Fibroblast of mammary gland (primary cell): ENCODE results near the gene CACNA1E.

ENCODE experiments used
- DNase-seq: peaks from one replicate; pipeline ENCODE4 v3.0.0-alpha.2; 2010; ENCODE audit warnings: low read depth
- H3K4me3 ChIP-seq: 2 replicates; pipeline ENCODE4 v1.5.1; 2011; ENCODE audit warnings: low read depth, mild to moderate bottlenecking, low read length, moderate library complexity; ENCODE audit not compliant: control insufficient read depth
- TF ChIP-seq, protein P1 (sequence below): conservative IDR thresholded peaks from 2 replicates; pipeline ENCODE4 v1.5.1; 2011; ENCODE audit warnings: low read depth, low read length, inconsistent platforms; ENCODE audit not compliant: control insufficient read depth, insufficient read depth

Gene CACNA1E

DNA sequence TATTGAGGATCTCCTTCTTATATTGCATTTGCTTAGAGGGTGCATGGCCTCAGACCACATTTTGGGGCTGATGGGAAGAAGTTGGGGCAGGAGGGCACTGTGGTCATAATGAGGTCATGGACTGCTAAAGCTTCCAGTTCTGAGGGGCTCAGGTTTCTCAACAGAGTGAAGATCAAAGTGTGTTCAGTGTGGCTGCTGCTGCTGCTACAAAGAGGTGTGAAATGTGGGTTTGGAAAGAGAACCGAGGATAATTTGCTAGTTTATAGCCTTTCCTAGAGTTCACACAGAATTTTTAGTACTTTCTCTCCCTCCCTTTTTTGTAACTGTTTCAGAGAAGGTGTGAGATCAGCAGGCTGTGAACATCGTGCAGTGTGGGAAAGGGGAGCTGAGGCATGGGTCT is 73.3 kb downstream of the CACNA1E start:
- TF ChIP-seq, protein P1, sequence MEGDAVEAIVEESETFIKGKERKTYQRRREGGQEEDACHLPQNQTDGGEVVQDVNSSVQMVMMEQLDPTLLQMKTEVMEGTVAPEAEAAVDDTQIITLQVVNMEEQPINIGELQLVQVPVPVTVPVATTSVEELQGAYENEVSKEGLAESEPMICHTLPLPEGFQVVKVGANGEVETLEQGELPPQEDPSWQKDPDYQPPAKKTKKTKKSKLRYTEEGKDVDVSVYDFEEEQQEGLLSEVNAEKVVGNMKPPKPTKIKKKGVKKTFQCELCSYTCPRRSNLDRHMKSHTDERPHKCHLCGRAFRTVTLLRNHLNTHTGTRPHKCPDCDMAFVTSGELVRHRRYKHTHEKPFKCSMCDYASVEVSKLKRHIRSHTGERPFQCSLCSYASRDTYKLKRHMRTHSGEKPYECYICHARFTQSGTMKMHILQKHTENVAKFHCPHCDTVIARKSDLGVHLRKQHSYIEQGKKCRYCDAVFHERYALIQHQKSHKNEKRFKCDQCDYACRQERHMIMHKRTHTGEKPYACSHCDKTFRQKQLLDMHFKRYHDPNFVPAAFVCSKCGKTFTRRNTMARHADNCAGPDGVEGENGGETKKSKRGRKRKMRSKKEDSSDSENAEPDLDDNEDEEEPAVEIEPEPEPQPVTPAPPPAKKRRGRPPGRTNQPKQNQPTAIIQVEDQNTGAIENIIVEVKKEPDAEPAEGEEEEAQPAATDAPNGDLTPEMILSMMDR: no peak
- DNase-seq: no peak
- H3K4me3 ChIP-seq: no peak overlapping the region

DNA sequence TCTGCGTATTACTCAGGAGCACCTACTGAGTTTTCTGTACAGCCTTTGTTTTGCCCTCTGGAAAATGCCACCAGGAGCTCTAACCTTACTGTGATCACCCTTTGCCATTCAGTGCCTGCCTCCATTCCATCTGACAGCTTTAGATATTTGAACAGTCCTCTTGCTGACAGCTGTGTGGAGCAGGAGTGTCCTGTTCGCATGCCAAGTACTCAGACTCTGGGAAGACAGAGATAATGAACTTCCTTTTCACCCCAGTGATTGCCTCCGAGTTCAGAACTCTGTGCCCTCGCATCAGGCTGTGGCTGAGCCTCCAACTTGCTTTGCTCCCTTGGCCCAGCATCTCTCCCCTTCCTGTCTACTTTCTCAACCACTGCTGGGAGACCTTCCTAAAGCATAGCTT is 74.0 kb downstream of the CACNA1E start:
- TF ChIP-seq, protein P1: no peak
- DNase-seq: no peak
- H3K4me3 ChIP-seq: no peak overlapping the region

- TF ChIP-seq, protein P1: no peak
- no peak overlapping the region for H3K4me3 ChIP-seq
Observed at GRCh38 chr1:181558416-181558815, 75.1 kb downstream of the CACNA1E start.

GRCh38 chr1:181559142-181559541 is 75.8 kb downstream of the CACNA1E start:
- no peak overlapping the region for H3K4me3 ChIP-seq
- DNase-seq: no peak
- TF ChIP-seq, protein P1: no peak

More at GRCh38 chr1:181558416-181558815, 75.1 kb downstream of the CACNA1E start:
- DNase-seq: no peak

DNA sequence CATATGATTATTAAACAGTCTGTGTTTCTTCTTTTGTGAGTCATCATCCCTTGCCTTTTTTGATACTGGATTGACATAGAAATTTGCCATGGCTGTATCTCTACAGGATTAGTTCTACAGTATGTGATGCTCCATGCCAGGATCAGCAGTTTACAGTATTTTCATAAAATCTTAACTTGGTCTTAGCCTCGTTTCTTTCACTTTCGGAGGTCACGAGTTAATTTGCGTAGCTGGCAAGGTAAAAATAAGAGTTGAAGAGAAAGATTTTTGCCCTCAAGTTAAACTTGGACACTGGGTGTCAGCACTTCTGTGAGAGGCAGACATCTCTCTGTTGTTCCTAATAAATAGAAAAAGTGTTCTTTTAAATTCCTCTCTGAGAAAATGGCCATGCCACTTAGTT is 79.1 kb downstream of the CACNA1E start:
- no peak overlapping the region for H3K4me3 ChIP-seq
- DNase-seq: no peak
- TF ChIP-seq, protein P1: no peak

DNA sequence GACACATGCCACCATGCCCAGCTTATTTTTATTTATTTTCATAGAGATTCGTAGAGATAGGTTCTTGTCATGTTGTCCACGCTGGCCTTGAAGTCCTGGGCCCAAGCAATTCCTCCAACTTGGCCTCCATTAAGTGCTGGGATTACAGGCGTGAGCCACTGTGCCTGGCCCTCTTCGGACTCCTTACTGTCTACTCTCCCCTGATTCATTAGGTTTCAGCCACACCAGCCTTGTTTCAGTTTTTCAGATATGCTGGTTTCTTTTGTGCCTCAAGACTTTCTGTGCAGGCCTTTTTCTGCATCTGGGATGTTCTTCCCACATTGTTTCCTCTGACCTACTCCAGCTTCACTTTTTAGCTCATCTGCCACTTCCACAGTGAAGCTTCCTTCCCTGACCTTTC is 85.4 kb downstream of the CACNA1E start:
- TF ChIP-seq, protein P1: no peak
- no peak overlapping the region for H3K4me3 ChIP-seq
- no peak for DNase-seq

DNA sequence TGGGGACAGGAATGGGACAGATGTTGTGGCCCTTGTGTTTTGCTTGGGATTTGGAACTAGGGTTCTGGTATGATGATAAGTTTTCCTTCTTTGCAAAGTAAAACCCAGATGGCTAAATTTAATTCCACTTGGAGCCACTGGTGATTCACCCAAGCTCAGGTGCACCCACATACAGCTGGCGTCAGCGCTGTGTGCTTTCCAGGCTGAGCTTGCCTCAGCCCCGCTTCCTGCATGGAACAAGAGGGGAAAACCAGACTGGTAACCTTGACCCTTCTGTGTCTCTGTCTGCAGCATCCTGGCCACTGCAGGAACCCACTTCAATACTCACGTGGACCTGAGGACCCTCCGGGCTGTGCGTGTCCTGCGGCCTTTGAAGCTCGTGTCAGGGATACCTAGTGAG is 94.2 kb downstream of the CACNA1E start:
- DNase-seq: no peak
- TF ChIP-seq, protein P1: no peak
- H3K4me3 ChIP-seq: no peak overlapping the region
